NAMALWA (cell line): ENCODE measurements around the gene STK32C.

Experiments used
- DNase-seq: peaks from one replicate; pipeline ENCODE4 v3.0.0-alpha.2; 2015; ENCODE audit warnings: low spot score

STK32C gene

GRCh38 chr10:132198381-132199181 lies 109.2 kb downstream of the STK32C start:
- DNase-seq = no peak

DNA sequence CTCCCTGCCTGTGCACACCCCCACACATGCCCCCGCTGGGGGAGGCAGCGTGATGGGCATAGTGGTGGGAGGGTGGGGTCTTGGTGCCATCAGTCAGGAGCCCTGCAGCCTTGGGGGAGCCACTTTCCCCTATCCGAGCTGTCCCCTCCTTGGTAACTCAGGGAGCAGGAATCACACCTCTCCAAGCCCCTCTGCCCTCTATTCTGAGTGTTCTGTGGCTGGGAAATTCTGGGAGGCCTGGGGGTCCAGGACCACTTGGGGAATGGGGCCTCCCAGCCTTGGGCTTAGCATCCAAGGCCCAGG lies 109.7 kb downstream of the STK32C start:
- DNase-seq = no peak

GRCh38 chr10:132197271-132198067 lies 110.3 kb downstream of the STK32C start:
- DNase-seq = no peak

DNA sequence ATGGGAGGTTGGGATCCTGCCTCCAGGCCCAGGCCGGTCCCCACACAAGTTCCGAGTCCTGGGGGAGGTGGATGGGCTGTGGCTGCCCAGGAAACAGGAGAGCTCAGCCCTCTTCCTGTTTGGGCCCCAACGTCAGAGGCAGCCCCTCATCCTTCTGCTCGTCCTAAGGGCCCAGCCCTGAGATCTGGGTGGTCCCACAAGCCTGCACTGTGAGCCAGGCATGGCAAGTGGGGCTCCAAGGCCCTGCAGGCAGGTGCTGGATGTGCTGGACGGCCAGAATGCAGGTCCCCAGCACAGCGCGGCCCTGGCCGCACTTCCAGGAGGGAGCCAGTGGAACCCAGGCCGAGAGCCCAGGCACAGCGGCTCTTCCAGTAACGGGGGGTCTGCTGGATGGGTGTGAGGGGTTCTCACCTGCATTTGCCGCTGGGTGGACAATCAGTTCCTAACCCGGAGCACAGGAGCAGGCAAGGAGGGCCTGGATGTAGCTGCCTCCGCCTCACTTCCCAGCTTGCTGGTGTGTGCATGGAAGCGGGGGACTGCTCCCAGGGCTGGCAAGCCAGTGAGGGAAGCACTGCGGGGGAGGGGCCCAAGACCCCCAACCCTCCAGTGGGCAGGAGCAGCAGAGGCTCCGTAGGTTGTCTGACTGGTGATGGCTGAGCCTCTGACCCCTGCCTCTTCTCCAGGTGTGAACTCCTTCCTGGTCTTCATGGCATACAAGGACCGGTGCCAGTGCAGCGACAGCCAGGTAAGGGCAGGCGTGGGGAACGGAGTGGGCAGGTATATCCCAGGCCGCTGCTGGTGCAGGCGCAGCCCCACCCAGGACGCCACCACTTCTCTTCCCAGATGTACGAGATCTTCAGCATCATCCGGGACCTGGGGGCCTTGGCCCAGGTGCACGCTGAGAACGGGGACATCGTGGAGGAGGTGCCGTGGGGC lies 111.3 kb downstream of the STK32C start:
- no peak for DNase-seq

DNA sequence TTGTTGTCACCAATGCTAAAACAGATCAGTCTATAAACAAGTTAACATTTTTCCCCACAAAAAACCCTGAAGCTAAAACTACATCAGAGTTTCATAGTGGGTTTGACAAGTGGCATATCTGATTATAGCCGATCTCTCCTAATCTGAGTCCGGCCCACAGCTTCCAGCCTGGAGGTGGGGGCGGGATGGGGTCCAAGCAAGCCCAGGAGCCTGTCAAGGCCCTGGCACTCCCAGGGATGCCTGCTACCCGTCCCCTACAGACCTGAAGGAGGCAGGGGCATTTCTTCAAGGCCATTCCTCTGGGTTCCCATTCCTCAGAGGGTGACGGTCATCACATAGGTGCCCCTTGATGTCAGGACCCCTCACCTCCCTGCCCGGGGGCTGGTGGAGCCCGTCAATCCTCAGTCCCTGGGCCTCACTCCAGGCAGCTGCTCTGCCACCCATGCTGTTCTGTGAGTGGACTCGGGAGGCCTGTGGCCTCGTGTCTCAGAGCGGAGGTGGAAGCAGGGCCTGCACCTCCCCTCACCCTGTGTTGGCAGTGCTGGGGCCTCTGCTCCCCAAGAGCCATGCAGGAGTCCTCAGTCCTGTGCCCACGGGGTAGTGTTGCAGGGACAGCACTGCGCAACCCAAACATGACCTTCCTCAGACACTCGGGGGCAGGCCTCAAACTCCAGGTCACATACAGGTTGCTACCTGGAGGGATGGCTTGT lies 112.2 kb downstream of the STK32C start:
- no peak for DNase-seq

- no peak for DNase-seq
Measured at GRCh38 chr10:132194726-132195125, 113.0 kb downstream of the STK32C start.

GRCh38 chr10:132193907-132194552 lies 113.7 kb downstream of the STK32C start:
- DNase-seq = no peak

- DNase-seq = no peak
Measured at GRCh38 chr10:132192991-132193665, 114.6 kb downstream of the STK32C start.

- DNase-seq = no peak
Measured at GRCh38 chr10:132192076-132192975, 115.4 kb downstream of the STK32C start.

- DNase-seq = no peak
Measured at GRCh38 chr10:132189810-132190422, 117.8 kb downstream of the STK32C start.

DNA sequence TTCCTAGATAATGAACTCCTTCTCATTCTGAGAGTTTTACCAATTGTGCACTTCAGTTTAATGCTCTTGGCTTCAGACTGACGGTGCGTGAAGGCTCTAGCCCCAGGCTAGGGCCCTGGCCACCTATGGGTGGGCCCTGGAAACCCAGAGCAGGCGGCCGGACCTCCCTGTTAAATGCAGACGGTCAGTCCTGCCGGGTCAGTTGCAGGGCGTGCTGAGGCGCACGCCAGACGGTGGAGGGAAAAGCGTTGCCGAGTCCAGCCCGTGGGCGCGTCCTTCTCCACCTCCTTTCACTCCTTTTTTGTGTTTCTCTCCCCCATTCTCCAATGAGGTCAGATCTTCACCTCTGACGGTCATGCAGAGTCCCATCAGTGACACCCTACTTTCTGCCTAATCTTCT lies 118.7 kb downstream of the STK32C start:
- no peak for DNase-seq

- no peak for DNase-seq
Measured at GRCh38 chr10:132188331-132188730, 119.4 kb downstream of the STK32C start.

- DNase-seq = no peak
Measured at GRCh38 chr10:132187430-132188138, 120.2 kb downstream of the STK32C start.

DNA sequence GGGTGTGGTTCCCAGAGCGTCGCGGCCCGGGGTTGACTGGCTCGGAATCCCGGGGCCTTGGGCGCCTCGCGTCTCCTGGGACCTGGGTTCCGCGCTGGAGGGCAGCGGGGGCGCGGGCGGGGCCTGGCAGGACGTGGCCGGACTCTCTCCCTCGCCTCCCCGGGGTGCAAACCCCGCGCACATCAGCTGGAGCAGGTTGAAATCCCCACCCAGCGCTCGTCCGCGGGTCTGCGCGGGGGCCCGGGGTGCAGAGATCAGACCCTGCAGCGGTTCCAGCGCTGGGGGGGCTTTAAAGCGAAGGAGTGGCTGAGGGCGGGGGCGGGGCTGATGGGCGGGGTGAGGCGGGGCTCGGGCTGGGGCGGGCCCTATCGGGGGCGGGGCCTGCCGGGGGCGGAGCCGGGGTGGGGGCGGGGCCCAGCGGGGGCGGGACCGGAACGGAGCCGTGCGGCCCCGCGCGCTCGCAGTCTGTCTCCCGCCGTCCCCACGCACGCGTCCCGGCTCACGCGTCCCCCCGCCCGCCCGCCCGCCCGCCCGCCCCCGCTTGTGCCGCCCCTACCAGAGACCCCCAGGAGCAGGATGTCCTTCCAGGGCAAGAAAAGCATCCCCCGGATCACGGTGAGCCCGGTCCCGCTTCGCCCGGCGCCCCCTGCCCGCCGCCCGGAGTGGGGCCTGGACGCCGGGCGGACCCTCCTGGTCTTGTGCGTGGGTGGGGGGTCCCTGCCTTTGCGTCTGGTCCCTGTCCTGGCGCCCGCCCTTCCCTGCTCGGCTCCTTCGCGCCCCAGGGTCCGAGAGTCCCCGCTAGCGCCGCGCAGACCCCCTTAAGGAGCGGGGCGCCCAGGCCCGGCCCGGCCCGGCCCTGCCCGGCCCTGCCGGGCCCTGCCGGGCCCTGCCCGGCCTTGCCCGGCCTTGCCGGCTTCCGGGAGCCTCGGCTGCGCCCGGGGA lies 121.0 kb downstream of the STK32C start, which contains the start of gene DPYSL4:
Gene DPYSL4 (plus strand): TSS at position 461 of the 942 bp plus-strand sequence. CDS start 116 bp downstream, at position 577.
- no peak for DNase-seq

DNA sequence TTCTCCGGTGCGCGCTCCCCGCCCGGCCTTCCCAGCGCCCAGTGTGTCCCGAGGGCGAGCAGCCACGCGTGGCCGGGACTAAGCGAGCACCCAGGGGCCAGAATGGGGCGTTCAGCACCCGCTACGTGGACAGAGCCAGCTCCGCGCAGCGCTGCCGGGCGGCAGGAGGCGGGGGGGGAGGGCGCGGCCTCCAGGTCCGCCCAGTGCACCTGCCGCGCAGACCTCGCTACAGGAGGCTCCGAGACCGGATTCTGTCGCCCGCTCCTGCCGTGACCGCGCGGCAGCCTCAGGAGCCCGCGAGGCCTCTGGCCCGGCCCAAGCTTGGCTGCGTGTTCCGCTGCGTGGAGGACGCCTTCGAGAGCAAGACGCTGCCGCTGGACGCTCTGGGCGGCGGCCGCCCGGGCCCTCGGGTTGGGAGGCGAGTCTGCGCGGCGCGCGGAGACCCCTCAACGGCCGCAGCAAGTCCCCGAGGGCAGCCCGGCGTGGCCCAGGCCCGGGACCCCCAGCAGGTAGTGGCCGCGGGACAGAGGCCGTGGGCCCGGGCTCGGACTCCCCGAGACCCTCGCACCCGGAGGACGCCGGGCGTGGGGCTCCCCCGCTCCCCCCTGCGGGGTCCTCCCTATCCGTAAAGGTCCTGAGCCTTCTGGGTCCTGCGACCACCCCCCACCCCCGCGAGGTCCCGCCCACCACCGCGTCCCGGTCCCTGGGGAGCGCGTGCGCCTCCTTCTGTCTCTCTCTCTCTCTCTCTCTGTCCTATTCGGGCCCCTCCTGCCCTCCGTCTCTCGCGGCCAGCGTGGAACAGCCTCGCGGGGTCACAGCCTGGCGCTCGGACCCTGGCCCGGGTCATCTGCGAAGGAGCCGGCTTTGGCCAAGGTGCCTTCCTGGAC lies 121.9 kb downstream of the STK32C start:
- no peak for DNase-seq
